Activated effector memory CD4-positive, alpha-beta T cell treated with Interleukin-2 at 50 U/mL for 16 hours (primary cell): ENCODE measurements around the gene TP53RK.

ENCODE experiments used
- DNase-seq: peaks from one replicate; pipeline ENCODE4 v3.0.0-alpha.2; 2020

TP53RK gene

GRCh38 chr20:46705378-46705729, 16.1 kb upstream of the TP53RK start:
- DNase-seq: no peak

- DNase-seq: no peak
Observed at GRCh38 chr20:46704714-46705377, 15.6 kb upstream of the TP53RK start.

GRCh38 chr20:46703435-46703834, 14.2 kb upstream of the TP53RK start:
- no peak for DNase-seq

- no peak for DNase-seq
Observed at GRCh38 chr20:46702447-46703203, 13.4 kb upstream of the TP53RK start.

GRCh38 chr20:46701986-46702385, 12.7 kb upstream of the TP53RK start:
- DNase-seq: no peak

- DNase-seq: no peak
Observed at GRCh38 chr20:46701556-46701955, 12.3 kb upstream of the TP53RK start.

- DNase-seq: no peak
Observed at GRCh38 chr20:46701057-46701456, 11.8 kb upstream of the TP53RK start.

GRCh38 chr20:46700481-46700880, 11.2 kb upstream of the TP53RK start:
- DNase-seq: no peak

- no peak for DNase-seq
Observed at GRCh38 chr20:46699651-46700359, 10.6 kb upstream of the TP53RK start.

GRCh38 chr20:46698788-46699187, 9.5 kb upstream of the TP53RK start:
- DNase-seq: no peak

GRCh38 chr20:46696791-46697279, 7.6 kb upstream of the TP53RK start:
- no peak for DNase-seq

GRCh38 chr20:46695892-46696291, 6.6 kb upstream of the TP53RK start:
- no peak for DNase-seq

GRCh38 chr20:46694484-46694883, 5.2 kb upstream of the TP53RK start:
- DNase-seq: no peak

- no peak for DNase-seq
Observed at GRCh38 chr20:46691196-46691595, 2.0 kb upstream of the TP53RK start.

GRCh38 chr20:46690219-46691106, 1.2 kb upstream of the TP53RK start:
- no peak for DNase-seq

GRCh38 chr20:46689754-46690085, 476 bp upstream of the TP53RK start:
- no peak for DNase-seq

- DNase-seq: no peak
Observed at GRCh38 chr20:46688151-46689081, 828 bp downstream of the TP53RK start.

GRCh38 chr20:46683939-46684750, 5.1 kb downstream of the TP53RK start:
- DNase-seq: no peak

GRCh38 chr20:46683668-46683938, 5.6 kb downstream of the TP53RK start:
- no peak for DNase-seq

- no peak for DNase-seq
Observed at GRCh38 chr20:46683011-46683667, 6.1 kb downstream of the TP53RK start.
